Measurements from ENCODE around the gene DIPK1B.

DIPK1B gene

DNA sequence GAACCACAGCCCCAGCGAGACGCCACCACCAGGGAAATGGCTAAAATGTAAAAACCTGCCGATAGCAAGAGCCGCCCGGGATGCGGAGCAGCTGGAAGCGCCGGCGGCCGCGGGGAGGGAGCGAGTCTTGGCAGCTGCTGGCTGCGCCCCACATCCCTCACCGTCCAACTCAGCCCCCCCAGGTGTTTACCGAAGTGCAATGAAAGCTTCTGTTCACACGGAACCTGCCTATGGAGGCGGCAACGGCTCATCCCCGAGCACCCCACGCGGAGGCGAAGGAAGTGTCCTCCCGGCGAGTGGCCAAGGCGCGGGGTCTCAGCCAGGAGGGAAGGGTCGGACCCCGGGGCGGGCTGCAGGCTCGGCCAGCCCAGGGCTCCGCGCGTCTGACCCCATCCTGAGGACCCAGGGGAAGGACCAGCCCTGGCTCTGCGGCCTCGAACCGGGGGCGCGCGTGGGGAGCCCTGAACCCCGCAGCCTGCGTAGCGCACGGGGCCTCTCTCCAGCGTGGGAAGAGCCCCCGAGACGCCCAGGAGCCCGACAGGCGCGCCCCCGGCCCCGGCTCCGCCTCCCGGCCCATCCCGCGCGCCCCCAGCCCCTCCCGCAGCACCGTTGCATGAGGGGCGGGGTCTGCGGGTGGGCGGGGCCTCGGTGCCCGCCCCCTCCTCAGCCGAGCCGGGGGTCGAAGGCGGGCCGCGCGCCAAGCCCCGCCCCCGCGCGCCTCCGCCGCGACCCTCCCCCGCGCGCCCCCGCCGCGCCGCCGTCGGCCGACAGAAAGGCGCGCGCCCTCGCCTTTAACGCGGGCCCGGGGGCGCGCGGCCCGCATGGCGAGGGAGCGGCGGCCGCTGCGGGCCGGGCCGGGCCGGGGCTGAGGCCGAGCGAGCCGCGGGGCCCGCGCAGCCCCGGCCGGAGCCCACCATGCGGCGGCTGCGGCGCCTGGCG lies at the start of gene DIPK1B:
DIPK1B (plus strand) TSS at position 822 of the 939 bp plus-strand sequence; CDS start at position 916, 94 bp downstream.
- DNase-seq (ENCODE audit: low read depth, low spot score), result no peak

DNA sequence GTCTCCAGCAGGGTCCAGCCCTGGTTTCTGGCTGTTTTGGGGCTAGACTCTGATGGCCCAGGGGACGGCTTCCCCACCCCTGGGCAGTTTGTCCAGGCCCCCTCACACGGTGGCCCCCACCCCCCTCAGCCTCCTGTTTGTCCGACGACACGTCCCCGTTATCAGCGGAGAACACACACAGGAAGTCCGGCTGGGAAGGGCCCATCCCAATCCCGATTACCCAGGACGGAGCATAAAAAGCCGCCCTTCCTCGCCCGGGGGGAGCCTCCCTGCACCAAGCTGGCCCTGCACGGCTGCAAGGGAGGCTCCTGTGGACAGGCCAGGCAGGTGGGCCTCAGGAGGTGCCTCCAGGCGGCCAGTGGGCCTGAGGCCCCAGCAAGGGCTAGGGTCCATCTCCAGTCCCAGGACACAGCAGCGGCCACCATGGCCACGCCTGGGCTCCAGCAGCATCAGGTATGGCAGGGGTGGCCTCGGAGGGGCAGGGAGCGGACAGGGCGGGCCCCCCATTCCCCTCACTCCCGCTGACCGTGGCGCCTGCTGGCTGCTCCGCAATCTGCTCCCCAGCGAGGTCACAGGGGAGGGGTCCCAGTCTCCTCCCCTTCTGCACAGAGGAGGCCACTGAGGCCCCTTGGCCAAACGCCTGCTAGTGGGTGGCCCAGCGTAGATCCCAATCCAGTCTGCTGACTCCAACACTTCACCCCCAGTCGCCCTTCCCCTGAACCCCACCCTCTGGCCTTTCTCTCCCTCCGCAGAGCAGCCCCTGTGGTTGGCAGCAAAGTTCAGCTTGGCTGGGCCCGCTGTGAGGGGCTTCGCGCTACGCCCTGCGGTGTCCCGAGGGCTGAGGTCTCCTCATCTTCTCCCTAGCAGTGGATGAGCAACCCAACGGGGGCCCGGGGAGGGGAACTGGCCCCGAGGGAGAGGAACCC lies 49.5 kb upstream of the DIPK1B start, which contains the start of gene EGFL7:
EGFL7 (plus strand) TSS at position 261 of the 926 bp plus-strand sequence. CDS start 5,367 bp downstream, outside the sequence.
- DNase-seq (ENCODE audit: low read depth, low spot score), result no peak

- DNase-seq (ENCODE audit: low read depth, low spot score), result no peak
These were observed 48.1 kb upstream of the DIPK1B start for GRCh38 chr9:136664000-136664915.

GRCh38 chr9:136665111-136665703 lies 47.2 kb upstream of the DIPK1B start:
- DNase-seq (ENCODE audit: low read depth, low spot score), result no peak

GRCh38 chr9:136665704-136666371 lies 46.5 kb upstream of the DIPK1B start:
- DNase-seq (ENCODE audit: low read depth, low spot score), result no peak

DNA sequence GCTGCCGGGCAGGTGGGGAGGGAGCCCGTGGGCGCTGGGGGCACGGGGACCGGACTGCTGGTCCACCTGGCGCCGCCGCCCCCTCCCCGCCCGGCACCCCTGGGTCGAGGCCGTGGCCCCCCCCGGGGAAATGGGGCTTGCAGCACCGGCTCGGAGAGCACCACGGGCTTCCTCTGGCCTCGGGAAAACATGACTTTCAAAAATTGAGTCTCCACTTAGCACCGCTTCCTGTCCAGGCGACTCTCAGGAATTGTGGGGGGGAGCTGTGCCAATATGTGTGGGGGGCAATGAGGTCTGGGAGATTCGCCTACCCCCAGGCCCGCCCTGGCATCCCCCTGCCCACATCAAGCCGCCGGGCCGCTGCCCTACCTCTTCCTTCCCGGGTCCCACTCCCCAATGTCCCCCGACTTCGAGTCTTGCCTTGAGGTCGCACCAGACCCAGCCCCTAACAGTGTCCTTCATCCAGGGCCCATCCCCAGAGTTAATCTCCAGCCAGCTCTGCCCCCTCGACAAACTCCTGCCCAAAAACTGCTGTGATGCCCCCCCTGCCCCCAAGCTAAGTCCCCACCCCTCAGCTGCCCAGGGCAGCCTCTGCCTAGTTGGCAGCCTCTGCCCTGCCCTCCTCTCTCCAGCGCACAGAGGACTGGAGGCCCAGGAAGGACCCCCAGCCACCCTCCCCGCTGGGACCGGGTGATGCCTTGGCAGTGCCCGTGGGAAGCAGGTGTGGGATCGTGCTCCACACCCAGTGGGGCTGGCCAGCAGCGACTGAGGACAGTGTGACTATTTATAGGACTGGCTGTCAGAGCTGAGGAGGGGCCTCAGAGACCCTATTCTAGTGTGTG lies 45.8 kb upstream of the DIPK1B start:
- DNase-seq (ENCODE audit: low read depth, low spot score), result no peak

DNA sequence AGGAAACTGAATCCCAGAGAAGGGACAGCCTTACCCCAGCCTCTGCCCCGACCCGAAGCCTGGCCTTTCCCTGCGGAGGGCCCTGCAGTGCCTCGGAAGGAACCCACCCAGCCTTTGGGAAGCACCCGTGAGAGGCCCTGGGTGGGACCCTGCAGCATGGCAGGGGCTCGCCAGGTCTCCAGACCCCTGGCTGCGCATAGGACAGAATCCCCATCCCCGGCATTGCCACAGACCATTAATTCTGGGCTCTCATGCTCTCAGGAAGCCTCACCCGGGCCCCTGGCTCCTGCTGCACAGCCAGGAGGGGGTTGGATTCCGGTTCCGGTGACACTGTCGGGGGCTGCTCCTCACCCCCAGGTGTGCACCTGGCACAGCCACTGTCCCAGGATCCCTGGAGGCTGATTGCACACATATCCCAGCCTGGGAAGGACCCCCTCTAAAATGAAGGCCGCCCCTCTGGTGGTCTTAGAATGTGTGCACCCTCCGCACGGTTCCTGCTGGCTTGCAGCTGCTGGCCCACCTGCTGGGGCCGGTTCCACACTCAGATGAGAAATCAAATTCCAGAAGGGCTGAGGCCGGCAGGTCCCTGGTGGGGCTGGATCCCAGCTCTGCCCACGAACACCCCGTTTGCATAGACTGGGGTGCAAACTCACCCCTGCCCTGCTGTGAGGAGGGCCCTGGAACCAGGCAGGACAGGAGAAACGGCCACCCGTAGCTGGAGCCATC lies 45.0 kb upstream of the DIPK1B start:
- DNase-seq (ENCODE audit: low read depth, low spot score), result no peak

DNA sequence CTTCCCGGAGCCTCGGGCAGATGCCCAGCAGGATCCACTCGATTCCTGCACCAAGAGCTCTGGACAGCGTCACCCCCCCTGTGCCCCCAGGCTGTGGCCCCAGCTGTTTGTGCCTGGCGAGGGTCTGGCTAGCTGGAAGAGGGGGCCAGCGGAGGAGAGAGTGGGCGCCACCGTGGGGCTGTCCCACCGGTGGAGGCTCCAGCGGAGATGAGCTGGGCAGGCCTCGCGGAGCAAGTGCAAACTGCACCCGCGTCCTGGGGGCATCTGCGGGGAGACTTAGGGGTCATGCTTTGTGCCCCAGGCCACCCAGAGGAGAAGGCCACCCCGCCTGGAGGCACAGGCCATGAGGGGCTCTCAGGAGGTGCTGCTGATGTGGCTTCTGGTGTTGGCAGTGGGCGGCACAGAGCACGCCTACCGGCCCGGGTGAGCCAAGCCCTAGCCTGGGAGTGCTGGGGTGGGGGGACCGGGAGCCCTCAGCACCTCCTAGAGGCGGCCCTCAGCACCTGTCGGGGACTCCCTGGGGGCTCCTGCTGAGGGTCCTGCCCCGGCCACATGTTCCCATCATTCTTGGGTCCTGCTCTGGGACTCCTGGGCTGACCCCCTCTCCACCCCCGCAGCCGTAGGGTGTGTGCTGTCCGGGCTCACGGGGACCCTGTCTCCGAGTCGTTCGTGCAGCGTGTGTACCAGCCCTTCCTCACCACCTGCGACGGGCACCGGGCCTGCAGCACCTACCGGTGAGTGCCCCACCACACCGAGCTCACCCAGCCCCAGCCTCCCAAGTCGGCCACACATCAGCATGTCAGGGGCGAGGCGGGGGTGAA lies 44.2 kb upstream of the DIPK1B start:
- no peak for DNase-seq (ENCODE audit: low read depth, low spot score)

- DNase-seq (ENCODE audit: low read depth, low spot score), result no peak
These were observed 43.2 kb upstream of the DIPK1B start for GRCh38 chr9:136668983-136669790.

DNA sequence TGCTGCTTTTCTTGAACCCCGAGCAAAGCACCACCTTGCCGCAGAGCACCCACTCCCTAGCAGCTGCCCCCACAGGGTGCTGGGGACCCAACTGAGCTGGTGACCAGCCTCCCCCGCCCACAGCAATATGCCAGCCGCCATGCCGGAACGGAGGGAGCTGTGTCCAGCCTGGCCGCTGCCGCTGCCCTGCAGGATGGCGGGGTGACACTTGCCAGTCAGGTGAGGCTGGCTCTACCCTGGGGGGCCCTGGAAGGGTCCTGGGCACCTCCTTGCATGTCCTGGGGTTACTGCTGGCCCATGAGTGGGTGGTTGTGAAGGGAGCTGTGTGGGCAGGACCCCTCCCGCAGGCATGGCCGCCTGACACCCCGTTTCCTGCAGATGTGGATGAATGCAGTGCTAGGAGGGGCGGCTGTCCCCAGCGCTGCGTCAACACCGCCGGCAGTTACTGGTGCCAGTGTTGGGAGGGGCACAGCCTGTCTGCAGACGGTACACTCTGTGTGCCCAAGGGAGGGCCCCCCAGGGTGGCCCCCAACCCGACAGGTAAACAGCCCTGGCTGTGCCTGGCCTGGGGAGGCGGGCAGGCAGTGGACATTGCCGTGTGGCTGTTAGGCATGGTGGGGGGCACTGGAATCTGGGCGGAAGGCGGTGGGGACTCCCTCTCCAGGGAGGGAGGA lies 42.4 kb upstream of the DIPK1B start:
- DNase-seq (ENCODE audit: low read depth, low spot score), result no peak

DNA sequence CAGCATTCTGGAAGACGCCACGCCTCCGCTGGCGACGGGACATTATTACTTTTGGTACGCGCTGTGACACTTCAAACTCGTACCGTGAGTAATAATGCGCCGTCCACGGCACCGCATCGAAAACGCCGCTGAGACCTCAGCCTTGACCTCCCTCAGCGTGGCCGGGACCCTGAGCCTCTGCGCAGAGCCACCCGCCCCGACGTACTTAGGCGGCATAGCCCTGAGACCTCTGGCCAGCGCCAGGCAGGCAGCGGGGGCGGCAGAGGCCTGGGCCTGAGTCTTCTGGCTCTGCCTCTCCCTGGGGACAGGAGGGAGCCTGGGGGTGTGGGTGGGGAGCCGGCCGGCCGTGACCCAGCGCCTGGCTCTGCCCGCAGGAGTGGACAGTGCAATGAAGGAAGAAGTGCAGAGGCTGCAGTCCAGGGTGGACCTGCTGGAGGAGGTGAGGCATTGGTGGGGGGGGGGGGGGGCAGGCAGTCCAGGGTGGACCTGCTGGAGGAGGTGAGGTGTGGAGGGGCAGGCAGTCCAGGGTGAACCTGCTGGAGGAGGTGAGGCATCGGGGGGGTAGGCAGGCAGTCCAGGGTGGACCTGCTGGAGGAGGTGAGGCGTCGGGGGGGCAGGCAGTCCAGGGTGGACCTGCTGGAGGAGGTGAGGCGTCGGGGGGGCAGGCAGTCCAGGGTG lies 41.7 kb upstream of the DIPK1B start:
- no peak for DNase-seq (ENCODE audit: low read depth, low spot score)

DNA sequence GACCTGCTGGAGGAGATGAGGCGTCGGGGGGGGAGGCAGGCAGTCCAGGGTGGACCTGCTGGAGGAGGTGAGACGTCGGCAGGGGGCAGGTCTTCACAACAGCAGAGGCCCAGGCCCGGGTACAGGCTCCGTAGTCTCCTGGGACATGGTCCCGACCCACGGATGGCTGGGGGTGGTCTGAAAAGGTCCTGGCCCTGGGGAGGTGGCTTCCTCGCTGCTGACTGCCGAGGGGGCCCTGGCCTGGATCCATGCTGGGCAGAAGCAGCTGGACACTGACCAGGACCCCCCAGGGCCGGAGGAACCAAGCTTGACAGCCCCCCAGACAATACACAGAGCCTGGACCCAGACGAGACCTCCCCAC lies 41.1 kb upstream of the DIPK1B start:
- DNase-seq (ENCODE audit: low read depth, low spot score), result no peak

DNA sequence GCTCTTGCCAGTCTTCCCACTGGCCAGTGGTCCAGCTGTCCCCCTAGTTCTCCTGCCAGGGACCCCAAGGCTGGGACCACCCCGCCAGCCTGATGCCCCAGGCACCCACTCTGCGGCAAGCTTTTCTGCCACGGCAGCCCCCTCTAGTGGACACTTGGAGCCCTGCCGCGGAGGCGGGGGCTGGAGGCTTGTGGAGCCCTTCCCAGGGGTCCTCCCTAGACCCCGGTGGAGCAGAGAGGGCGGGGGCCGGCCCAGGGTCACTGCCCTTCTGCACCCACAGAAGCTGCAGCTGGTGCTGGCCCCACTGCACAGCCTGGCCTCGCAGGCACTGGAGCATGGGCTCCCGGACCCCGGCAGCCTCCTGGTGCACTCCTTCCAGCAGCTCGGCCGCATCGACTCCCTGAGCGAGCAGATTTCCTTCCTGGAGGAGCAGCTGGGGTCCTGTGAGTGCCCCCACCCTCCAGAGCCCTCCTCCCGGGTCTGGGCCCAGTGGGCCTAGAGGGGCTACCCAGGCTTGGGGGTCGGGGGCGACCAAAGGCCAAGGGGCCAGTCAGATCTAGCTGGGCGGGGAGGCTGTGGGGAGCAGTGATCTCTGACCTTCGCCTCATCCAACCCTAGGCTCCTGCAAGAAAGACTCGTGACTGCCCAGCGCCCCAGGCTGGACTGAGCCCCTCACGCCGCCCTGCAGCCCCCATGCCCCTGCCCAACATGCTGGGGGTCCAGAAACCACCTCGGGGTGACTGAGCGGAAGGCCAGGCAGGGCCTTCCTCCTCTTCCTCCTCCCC lies 40.5 kb upstream of the DIPK1B start:
- no peak for DNase-seq (ENCODE audit: low read depth, low spot score)

GRCh38 chr9:136672431-136673087 lies 39.8 kb upstream of the DIPK1B start:
- DNase-seq (ENCODE audit: low read depth, low spot score), result no peak
